Measurements from ENCODE around the gene SLC4A4. TPM values are rescaled to one million over a fixed set of nuclear protein-coding genes. Genes with fewer than 3 reads are reported as not detected.
"Not testable (repeated sequence)": the region's sequence is repeated elsewhere in the genome, so short reads cannot be mapped to it uniquely, and the experiment has no call there.

SLC4A4 gene
- total and polyA plus RNA-seq, 12 donors = 1.3 to 34.5 (median 25.1) TPM

DNA sequence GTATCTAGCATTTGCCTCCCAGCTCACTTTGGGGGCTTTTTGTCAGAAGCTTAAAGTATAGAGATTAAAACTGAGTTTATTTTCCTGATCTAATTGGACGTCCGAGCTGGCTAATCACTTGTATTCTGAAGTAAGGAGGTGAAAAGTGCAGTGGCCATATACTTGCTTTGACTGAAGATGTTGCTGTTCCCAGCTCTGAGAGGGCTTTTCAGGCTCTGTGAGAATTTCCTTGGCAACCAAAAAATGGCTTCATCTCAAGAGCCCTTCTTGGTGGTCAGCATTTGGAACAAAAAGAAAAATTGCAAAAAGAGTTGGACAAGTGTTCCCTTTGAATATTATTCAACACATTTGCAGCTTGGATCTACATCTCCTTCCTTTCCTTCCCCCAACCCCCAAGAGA is 67.0 kb downstream of the SLC4A4 start:
- H3K9me3 ChIP-seq = peaks cover 0 to 17% (median 0%) of the 10 kb centered on the region in 11 donors
- ATAC-seq (no peak), DNase-seq (no peak)
- intact Hi-C loops (cut with DNase I) = no loop called here
- H3K27me3 ChIP-seq = no peaks in the 10 kb centered on the region
- 57 to 75% methylated on average over 2 of the region's 2 CpGs for WGBS, 2 donors
- peaks cover 0 to 4% (median 0%) of the 10 kb centered on the region in 9 donors for H3K4me1 ChIP-seq
- no peaks in the 10 kb centered on the region for H3K36me3 ChIP-seq
- no peak overlapping the region for H3K27ac ChIP-seq
- TF ChIP-seq, protein P1, sequence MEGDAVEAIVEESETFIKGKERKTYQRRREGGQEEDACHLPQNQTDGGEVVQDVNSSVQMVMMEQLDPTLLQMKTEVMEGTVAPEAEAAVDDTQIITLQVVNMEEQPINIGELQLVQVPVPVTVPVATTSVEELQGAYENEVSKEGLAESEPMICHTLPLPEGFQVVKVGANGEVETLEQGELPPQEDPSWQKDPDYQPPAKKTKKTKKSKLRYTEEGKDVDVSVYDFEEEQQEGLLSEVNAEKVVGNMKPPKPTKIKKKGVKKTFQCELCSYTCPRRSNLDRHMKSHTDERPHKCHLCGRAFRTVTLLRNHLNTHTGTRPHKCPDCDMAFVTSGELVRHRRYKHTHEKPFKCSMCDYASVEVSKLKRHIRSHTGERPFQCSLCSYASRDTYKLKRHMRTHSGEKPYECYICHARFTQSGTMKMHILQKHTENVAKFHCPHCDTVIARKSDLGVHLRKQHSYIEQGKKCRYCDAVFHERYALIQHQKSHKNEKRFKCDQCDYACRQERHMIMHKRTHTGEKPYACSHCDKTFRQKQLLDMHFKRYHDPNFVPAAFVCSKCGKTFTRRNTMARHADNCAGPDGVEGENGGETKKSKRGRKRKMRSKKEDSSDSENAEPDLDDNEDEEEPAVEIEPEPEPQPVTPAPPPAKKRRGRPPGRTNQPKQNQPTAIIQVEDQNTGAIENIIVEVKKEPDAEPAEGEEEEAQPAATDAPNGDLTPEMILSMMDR (IDR thresholded peaks at IDR 0.05) = no peak
- H3K4me3 ChIP-seq = no peak overlapping the region

- no peak overlapping the region for H3K27ac ChIP-seq
- peaks cover 0 to 4% (median 0%) of the 10 kb centered on the region in 9 donors for H3K4me1 ChIP-seq
- no peak overlapping the region for H3K4me3 ChIP-seq
- H3K27me3 ChIP-seq = no peaks in the 10 kb centered on the region
- peaks cover 0 to 17% (median 0%) of the 10 kb centered on the region in 11 donors for H3K9me3 ChIP-seq
- 83 to 85% methylated on average over 1 of the region's 1 CpG for WGBS, 2 donors
- no peak for DNase-seq
- intact Hi-C loops (cut with DNase I) = no loop called here
- no peaks in the 10 kb centered on the region for H3K36me3 ChIP-seq
- TF ChIP-seq, protein P1 (IDR thresholded peaks at IDR 0.05) = no peak
- ATAC-seq = no peak
These were observed 67.7 kb downstream of the SLC4A4 start for GRCh38 chr4:71406459-71406963.

DNA sequence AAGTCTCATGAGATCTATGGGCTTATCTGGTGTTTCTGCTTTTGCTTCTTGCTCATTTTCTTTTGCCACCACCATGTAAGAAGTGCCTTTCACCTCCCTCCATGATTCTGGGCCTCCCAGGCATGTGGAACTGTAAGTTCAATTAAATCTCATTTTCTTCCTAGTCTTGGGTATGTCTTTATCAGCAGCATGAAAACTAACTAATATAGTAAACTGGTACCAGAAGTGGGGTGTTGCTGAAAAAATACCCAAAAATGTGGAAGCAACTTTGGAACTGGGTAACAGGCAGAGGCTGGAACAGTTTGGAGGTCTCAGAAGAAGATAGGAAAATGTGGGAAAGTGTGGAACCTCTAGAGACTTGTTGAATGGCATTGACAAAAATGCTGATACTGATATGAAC is 70.1 kb downstream of the SLC4A4 start:
- H3K27me3 ChIP-seq; H3K4me1 ChIP-seq; DNase-seq; ATAC-seq; H3K36me3 ChIP-seq; intact Hi-C loops (cut with DNase I); H3K27ac ChIP-seq; H3K4me3 ChIP-seq: not testable (repeated sequence)
- H3K9me3 ChIP-seq = peaks cover 0 to 17% (median 0%) of the 10 kb centered on the region in 11 donors

DNA sequence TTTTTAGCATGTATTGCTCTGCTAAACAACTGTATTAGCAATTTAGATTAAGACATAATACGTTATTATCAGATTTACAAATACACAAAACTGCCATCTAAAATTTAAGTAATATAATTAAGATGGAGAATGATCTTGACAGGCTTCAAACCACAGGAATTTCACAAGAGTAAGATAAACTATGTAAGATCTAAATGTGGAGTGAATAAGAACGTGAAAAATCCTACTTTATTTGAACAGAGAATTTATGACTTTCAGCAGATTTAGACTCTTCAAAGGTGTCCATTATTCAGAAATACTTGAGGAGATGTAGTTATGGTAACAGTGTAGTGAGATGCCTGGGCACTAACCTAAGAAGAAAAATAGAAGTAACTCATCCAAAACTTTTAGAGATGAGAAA is 73.2 kb downstream of the SLC4A4 start:
- DNase-seq (no peak), ATAC-seq (no peak)
- H3K36me3 ChIP-seq = no peaks in the 10 kb centered on the region
- H3K27ac ChIP-seq = no peak overlapping the region
- WGBS, 2 donors = 65 to 71% methylated on average over 2 of the region's 2 CpGs
- H3K4me3 ChIP-seq = no peak overlapping the region
- intact Hi-C loops (cut with DNase I) = no loop called here
- TF ChIP-seq, protein P1 (IDR thresholded peaks at IDR 0.05) = no peak
- H3K4me1 ChIP-seq = peaks cover 0 to 5% (median 0%) of the 10 kb centered on the region in 9 donors
- H3K27me3 ChIP-seq = no peaks in the 10 kb centered on the region
- H3K9me3 ChIP-seq = peaks cover 0 to 17% (median 0%) of the 10 kb centered on the region in 11 donors

GRCh38 chr4:71415491-71415890 is 76.7 kb downstream of the SLC4A4 start:
- Histone ChIP-seq H3K9me3 (peaks cover 0 to 7% (median 0%) of the 10 kb centered on the region in 11 donors), H3K27ac (no peak overlapping the region), H3K4me3 (no peak overlapping the region), H3K27me3 (no peaks in the 10 kb centered on the region), H3K4me1 (peaks cover 0 to 5% (median 0%) of the 10 kb centered on the region in 9 donors), H3K36me3 (no peaks in the 10 kb centered on the region)
- no peak for ATAC-seq
- no peak for DNase-seq
- TF ChIP-seq, protein P1 (IDR thresholded peaks at IDR 0.05) = no peak
- intact Hi-C loops (cut with DNase I) = no loop called here
- 84 to 88% methylated on average over 2 of the region's 2 CpGs for WGBS, 2 donors

Measured in heart right ventricle (tissue), 16 donors.